Vagina (tissue), 2 donors: Measurements from ENCODE around the gene FOXC2. TPM values are rescaled to one million over a fixed set of nuclear protein-coding genes. Genes with fewer than 3 reads are reported as not detected.

ENCODE experiments used
- DNase-seq, 2 donors: peaks; one replicate each; pipeline ENCODE4 v3.0.0-alpha.2; 2017; ENCODE audit errors: extremely low spot score in 2 of 2
- H3K27ac ChIP-seq: fragments of 200-600 bp; sonication (generic); one replicate; pipeline ENCODE4 v1.5.1; 2019
- H3K27me3 ChIP-seq: fragments of 200-600 bp; sonication (generic); one replicate; pipeline ENCODE4 v1.5.1; 2019
- H3K36me3 ChIP-seq, 2 donors: fragments of 200-600 bp; sonication (generic); one replicate each; pipeline ENCODE4 v1.5.1; 2017 to 2019
- H3K4me1 ChIP-seq: fragments of 200-600 bp; sonication (generic); one replicate; pipeline ENCODE4 v1.5.1; 2019
- H3K4me3 ChIP-seq, 2 donors: fragments of 200-600 bp; sonication (generic); 1 replicate in 1 of 2; 2 replicates in 1 of 2; pipeline ENCODE4 v1.5.1; 2016 to 2019
- H3K9me3 ChIP-seq: fragments of 200-600 bp; sonication (generic); one replicate; pipeline ENCODE4 v1.5.1; 2019
- CTCF ChIP-seq, 3 experiments: fragments of 450-650 bp in 2 of 3; fragments of 200-600 bp in 1 of 3; sonication (generic) in 1 of 3; IDR thresholded peaks; one replicate each; pipeline ENCODE4 v1.5.1; 2017 to 2019; ENCODE audit warnings: antibody characterized with exemption in 3 of 3, mild to moderate bottlenecking in 2 of 3, moderate library complexity in 2 of 3
- POLR2A ChIP-seq, 2 donors: fragments of 450-650 bp; IDR thresholded peaks; one replicate each; pipeline ENCODE4 v1.6.1; 2017; ENCODE audit warnings: antibody characterized with exemption in 2 of 2, mild to moderate bottlenecking in 2 of 2, moderate library complexity in 2 of 2
- POLR2AphosphoS5 ChIP-seq, 2 donors: sonication (generic); formaldehyde crosslinking; IDR thresholded peaks; one replicate each; pipeline ENCODE4 v1.9.0; 2017; ENCODE audit warnings: antibody characterized with exemption in 2 of 2, mild to moderate bottlenecking in 2 of 2, low read depth in 1 of 2; ENCODE audit not compliant: insufficient read depth in 1 of 2
- intact Hi-C: fragments of 100-400 bp; cut with DNase I; formaldehyde crosslinking; loops from one replicate; pipeline ENCODE4 v1.15.1; 2023
- total RNA-seq: library from RNA; depleted of rRNA; stranded (reverse); fragments of >200 nt; gene quantifications from one replicate; pipeline ENCODE4 v1.2.3, GENCODE V29; 2016

Gene FOXC2
- total RNA-seq, 1 donor from 2014 or later = 2.7 TPM

- DNase-seq = no peak
- Histone ChIP-seq H3K27ac (no peak overlapping the region), H3K27me3 (no peaks in the 10 kb centered on the region), H3K4me3 (no peak overlapping the region), H3K9me3 (no peaks in the 10 kb centered on the region), H3K4me1 (peaks cover 13% of the 10 kb centered on the region), H3K36me3 (peaks cover 0 to 19% of the 10 kb centered on the region in 2 donors)
- no peak for TF ChIP-seq POLR2AphosphoS5 (IDR thresholded peaks at IDR 0.05; ENCODE audit: insufficient read depth in 1 of 2, low read depth in 1 of 2)
- no peak for TF ChIP-seq CTCF (IDR thresholded peaks at IDR 0.05)
- TF ChIP-seq POLR2A (IDR thresholded peaks at IDR 0.05) = no peak
- intact Hi-C loops = no loop called here
Observed at GRCh38 chr16:86549893-86550190, 16.8 kb upstream of the FOXC2 start.

GRCh38 chr16:86550281-86550680 is 16.3 kb upstream of the FOXC2 start:
- intact Hi-C loops = no loop called here
- Histone ChIP-seq H3K36me3 (peaks cover 0 to 18% of the 10 kb centered on the region in 2 donors), H3K27me3 (no peaks in the 10 kb centered on the region)

GRCh38 chr16:86553356-86553755 is 13.3 kb upstream of the FOXC2 start:
- no peak for DNase-seq
- no peak overlapping the region for H3K4me3 ChIP-seq
- intact Hi-C loops = no loop called here
- peaks cover 0 to 5% of the 10 kb centered on the region in 2 donors for H3K36me3 ChIP-seq
- H3K27ac ChIP-seq = no peak overlapping the region
- peaks cover 23% of the 10 kb centered on the region for H3K4me1 ChIP-seq
- no peak for TF ChIP-seq POLR2A (IDR thresholded peaks at IDR 0.05)
- no peak for TF ChIP-seq CTCF (IDR thresholded peaks at IDR 0.05)
- no peak for TF ChIP-seq POLR2AphosphoS5 (IDR thresholded peaks at IDR 0.05; ENCODE audit: insufficient read depth in 1 of 2, low read depth in 1 of 2)
- H3K27me3 ChIP-seq = no peaks in the 10 kb centered on the region
- H3K9me3 ChIP-seq = no peaks in the 10 kb centered on the region

More at GRCh38 chr16:86550281-86550680, 16.3 kb upstream of the FOXC2 start:
- no peak for DNase-seq
- TF ChIP-seq CTCF (IDR thresholded peaks at IDR 0.05) = no peak
- TF ChIP-seq POLR2A (IDR thresholded peaks at IDR 0.05) = no peak
- TF ChIP-seq POLR2AphosphoS5 (IDR thresholded peaks at IDR 0.05; ENCODE audit: insufficient read depth in 1 of 2, low read depth in 1 of 2) = no peak
- H3K4me1 ChIP-seq = peaks cover 14% of the 10 kb centered on the region
- H3K4me3 ChIP-seq = no peak overlapping the region
- no peaks in the 10 kb centered on the region for H3K9me3 ChIP-seq
- no peak overlapping the region for H3K27ac ChIP-seq

GRCh38 chr16:86554599-86554916 is 12.1 kb upstream of the FOXC2 start:
- no peak for TF ChIP-seq POLR2A (IDR thresholded peaks at IDR 0.05)
- TF ChIP-seq CTCF (IDR thresholded peaks at IDR 0.05) = no peak
- TF ChIP-seq POLR2AphosphoS5 (IDR thresholded peaks at IDR 0.05; ENCODE audit: insufficient read depth in 1 of 2, low read depth in 1 of 2) = no peak
- DNase-seq = no peak
- Histone ChIP-seq H3K4me1 (peaks cover 23% of the 10 kb centered on the region), H3K9me3 (no peaks in the 10 kb centered on the region), H3K27me3 (no peaks in the 10 kb centered on the region), H3K4me3 (peak overlapping the region; percentile 80 to 91), H3K36me3 (peaks cover 0 to 5% of the 10 kb centered on the region in 2 donors), H3K27ac (peak overlapping the region; percentile 87)
- intact Hi-C loops = no loop called here

- peak within 1 kb of the TSS; percentile 80 to 91 for H3K4me3 ChIP-seq
- peak within 1 kb of the TSS; percentile 87 for H3K27ac ChIP-seq
- no peak for TF ChIP-seq CTCF (IDR thresholded peaks at IDR 0.05)
- peak; percentile 90 to 96 for TF ChIP-seq POLR2AphosphoS5 (IDR thresholded peaks at IDR 0.05; ENCODE audit: insufficient read depth in 1 of 2, low read depth in 1 of 2)
- TF ChIP-seq POLR2A (IDR thresholded peaks at IDR 0.05) = peak in 1 of 2 donors; percentile 67
- H3K4me1 ChIP-seq = peaks cover 23% of the 10 kb centered on the region
- no peaks in the 10 kb centered on the region for H3K9me3 ChIP-seq
- peak in 1 of 2 donors; percentile 92 for DNase-seq
- H3K36me3 ChIP-seq = peaks cover 0 to 1% of the 10 kb centered on the region in 2 donors
- no peaks in the 10 kb centered on the region for H3K27me3 ChIP-seq
- intact Hi-C loops = no loop called here
Observed at GRCh38 chr16:86554917-86555703, 11.5 kb upstream of the FOXC2 start, which contains the start of gene MTHFSD. TSS of gene MTHFSD (minus strand) at chr16:86555235. CDS start at chr16:86555184, 51 bp downstream.
